Effector memory CD8-positive, alpha-beta T cell (primary cell): ENCODE data around the gene NFATC1.

Experiments used
- ATAC-seq: fragments of 150-1000 bp; cut with Tn5 transposase; replicated peaks from 2 replicates; pipeline ENCODE4 v1.10.0; 2021; ENCODE audit warnings: mild to moderate bottlenecking, moderate library complexity
- DNase-seq, 3 experiments: peaks; one replicate each; pipeline ENCODE4 v3.0.0; 2021
- H3K27ac Mint-ChIP-seq, 2 donors: one replicate each; pipeline ENCODE4 v1.8.0; 2022; ENCODE audit warnings: mild to moderate bottlenecking in 2 of 2, mixed read lengths in 2 of 2, moderate library complexity in 2 of 2
- H3K27me3 Mint-ChIP-seq, 2 donors: one replicate each; pipeline ENCODE4 v1.8.0; 2022; ENCODE audit warnings: mixed read lengths in 2 of 2
- H3K36me3 Mint-ChIP-seq: one replicate; pipeline ENCODE4 v1.8.0; 2022; ENCODE audit warnings: mild to moderate bottlenecking, moderate library complexity, mixed read lengths; ENCODE audit not compliant: insufficient read depth
- H3K4me1 Mint-ChIP-seq, 2 donors: one replicate each; pipeline ENCODE4 v1.8.0; 2022; ENCODE audit warnings: low read depth in 2 of 2, mixed read lengths in 2 of 2
- H3K4me3 Mint-ChIP-seq, 2 donors: one replicate each; pipeline ENCODE4 v1.8.0; 2022; ENCODE audit warnings: mild to moderate bottlenecking in 2 of 2, mixed read lengths in 2 of 2, moderate library complexity in 2 of 2
- H3K9me3 Mint-ChIP-seq, 2 donors: one replicate each; pipeline ENCODE4 v1.8.0; 2022; ENCODE audit warnings: mixed read lengths in 2 of 2

The NFATC1 gene

DNA sequence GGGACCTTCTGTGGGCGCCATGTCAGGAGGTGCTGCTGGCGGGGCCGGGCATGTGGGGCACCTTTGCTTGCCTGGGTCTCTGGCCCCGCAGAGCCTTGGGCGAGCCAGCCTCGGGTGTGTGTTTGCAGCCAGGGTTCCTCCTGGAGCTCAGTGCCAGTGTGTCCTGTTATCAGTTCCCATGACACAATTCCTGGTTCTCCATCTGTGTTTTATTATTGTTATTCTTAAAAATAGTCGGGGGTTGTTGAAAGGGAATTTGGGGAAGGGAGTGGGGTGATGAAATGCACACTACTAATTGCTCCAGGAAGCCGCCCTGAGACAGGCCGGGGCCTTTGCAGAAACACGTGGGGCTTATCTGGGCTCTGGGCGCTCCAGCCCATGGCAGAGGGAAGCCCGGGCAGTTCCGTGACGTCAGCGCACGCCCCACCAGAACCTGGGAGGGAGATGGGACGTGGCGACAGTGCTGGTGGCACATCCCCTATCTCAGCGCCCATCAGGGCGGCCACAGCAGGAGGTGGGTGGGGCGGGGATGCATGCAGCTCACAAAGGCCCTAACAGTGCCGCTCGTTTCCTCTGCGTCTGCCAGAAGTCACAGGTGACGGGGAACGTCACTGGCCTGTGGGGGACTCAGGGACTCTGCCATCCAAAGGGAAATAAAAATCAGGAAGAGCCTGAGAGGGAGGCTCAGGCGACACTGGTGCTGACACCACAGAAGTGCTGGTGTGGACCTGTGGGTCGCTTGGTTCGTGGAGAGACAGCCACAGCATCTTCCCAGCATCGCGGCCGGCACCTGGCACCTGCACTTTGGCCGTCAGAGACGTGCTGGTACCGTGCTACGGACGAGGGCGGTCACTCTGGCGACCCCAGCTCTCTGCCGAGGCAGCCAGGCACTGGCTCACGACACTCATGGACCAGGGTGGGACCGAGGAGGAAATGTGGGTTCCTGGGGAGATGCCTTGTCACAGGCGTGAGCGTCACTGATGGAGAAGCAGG is 131.0 kb downstream of the NFATC1 start:
- Mint-ChIP-seq H3K4me1 (peaks cover 35 to 41% of the 10 kb centered on the region in 2 donors), H3K27me3 (no peaks in the 10 kb centered on the region), H3K36me3 (peaks cover 39% of the 10 kb centered on the region), H3K9me3 (no peaks in the 10 kb centered on the region), H3K4me3 (no peak overlapping the region), H3K27ac (no peak overlapping the region)
- ATAC-seq (no peak), DNase-seq (no peak)

DNA sequence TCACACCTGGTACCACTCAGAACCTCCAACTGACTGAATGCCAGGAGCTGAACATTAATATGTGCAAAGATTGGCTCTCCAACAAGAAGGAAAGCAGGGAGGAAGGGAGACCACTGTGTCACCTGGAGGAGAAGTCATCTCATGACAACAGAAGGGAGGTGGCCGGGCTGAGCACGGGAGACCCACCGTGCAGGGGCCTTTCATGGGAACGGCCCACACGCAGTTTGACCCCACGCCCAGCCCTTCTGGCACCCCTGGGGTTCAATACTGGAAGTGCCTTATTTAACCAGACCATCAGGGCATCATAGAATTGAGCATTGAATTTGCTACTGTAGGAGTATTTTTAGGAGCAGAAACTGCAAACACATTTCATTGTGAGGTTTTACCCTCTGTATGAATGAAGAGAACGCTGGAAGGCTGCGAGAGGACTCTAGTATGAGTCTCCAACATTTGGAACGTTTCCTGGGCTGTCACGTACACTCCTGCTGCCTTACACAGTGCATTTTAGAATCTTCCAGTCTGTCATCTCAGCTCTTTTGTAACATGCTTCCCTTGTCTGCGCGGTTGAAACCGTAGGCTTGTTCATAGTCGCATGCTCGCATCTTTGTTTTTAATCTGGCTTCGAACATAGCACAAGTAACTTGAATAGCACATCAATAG is 132.1 kb downstream of the NFATC1 start:
- no peaks in the 10 kb centered on the region for H3K9me3 Mint-ChIP-seq
- ATAC-seq (no peak), DNase-seq (no peak)
- H3K4me3 Mint-ChIP-seq: no peak overlapping the region
- H3K4me1 Mint-ChIP-seq: peaks cover 25 to 32% of the 10 kb centered on the region in 2 donors
- peak overlapping the region in 1 of 2 donors; percentile 41 for H3K27ac Mint-ChIP-seq
- H3K36me3 Mint-ChIP-seq: peaks cover 39% of the 10 kb centered on the region
- H3K27me3 Mint-ChIP-seq: peaks cover 0 to 6% of the 10 kb centered on the region in 2 donors

DNA sequence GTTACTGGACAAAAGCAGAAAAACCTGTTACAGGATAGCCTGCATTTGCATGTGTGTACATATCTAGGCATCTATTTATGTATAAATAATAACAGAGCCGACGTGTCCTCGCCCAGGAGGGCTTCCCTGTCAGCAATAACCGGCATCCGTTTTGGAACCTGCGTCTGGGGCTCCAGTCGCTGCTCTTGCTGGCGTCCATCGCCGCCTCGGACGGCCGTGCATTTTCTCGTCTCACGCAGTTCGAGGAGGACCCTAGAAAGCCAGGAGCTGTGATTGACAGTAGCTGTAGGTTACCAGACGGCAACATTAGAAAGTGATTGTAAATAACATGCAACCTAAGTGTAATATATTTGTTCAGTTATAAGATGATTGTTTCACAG is 132.6 kb downstream of the NFATC1 start:
- Mint-ChIP-seq H3K36me3 (peaks cover 37% of the 10 kb centered on the region), H3K4me1 (peaks cover 20 to 27% of the 10 kb centered on the region in 2 donors)

DNA sequence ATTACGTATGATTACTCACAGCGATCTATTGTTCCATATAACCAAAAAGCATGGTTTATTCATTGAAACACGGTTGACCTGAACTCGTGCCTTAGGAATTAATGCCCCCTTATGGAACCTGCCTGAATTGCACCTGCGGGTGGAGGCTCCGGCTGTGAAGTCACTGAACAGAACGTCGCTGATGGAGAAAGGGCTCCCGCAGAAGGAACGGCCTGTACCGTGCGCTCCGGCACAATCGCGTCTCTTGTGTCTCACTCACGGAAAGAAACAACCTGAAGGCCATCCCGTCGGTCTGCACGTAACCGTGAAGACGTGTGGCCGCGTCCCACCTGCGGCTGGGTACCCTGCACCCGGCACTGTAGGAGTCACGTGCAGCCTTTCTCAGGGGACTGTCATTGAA is 133.1 kb downstream of the NFATC1 start:
- ATAC-seq: no peak
- H3K27ac Mint-ChIP-seq: no peak overlapping the region

More for the DNA sequence above, 132.6 kb downstream of the NFATC1 start:
- no peak for ATAC-seq
- H3K4me3 Mint-ChIP-seq: no peak overlapping the region
- no peaks in the 10 kb centered on the region for H3K9me3 Mint-ChIP-seq
- no peak for DNase-seq
- H3K27me3 Mint-ChIP-seq: peaks cover 0 to 10% of the 10 kb centered on the region in 2 donors
- peak overlapping the region in 1 of 2 donors; percentile 41 for H3K27ac Mint-ChIP-seq

DNA sequence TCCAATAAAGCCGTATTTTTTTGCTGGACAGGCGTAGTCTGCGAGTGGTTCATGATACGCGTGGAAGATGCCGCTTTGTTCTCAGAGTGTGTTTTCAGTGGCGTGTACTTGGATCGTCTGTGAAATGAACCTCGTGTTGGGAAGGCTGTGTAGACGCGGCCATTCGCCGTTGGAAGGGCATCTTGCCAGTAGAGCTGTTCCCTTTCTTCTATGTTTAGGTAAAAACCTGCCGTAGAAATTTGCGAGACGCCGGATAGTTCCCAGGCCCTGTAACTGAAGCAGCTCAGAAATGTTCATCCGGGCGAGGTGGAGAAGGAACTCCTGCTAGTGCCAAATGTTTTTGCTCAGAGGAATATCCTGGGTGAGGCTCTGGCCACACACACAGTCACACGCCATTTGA is 133.6 kb downstream of the NFATC1 start:
- Mint-ChIP-seq H3K27me3 (peaks cover 0 to 10% of the 10 kb centered on the region in 2 donors), H3K36me3 (peaks cover 30% of the 10 kb centered on the region), H3K4me1 (peaks cover 12 to 19% of the 10 kb centered on the region in 2 donors), H3K9me3 (no peaks in the 10 kb centered on the region), H3K27ac (no peak overlapping the region), H3K4me3 (no peak overlapping the region)
- ATAC-seq (no peak), DNase-seq (no peak)

More for the DNA sequence above, 133.1 kb downstream of the NFATC1 start:
- peak; percentile 67 to 81 (median 67) for DNase-seq
- peaks cover 0 to 10% of the 10 kb centered on the region in 2 donors for H3K27me3 Mint-ChIP-seq
- peaks cover 32% of the 10 kb centered on the region for H3K36me3 Mint-ChIP-seq
- H3K9me3 Mint-ChIP-seq: no peaks in the 10 kb centered on the region
- peaks cover 14 to 21% of the 10 kb centered on the region in 2 donors for H3K4me1 Mint-ChIP-seq
- no peak overlapping the region for H3K4me3 Mint-ChIP-seq

DNA sequence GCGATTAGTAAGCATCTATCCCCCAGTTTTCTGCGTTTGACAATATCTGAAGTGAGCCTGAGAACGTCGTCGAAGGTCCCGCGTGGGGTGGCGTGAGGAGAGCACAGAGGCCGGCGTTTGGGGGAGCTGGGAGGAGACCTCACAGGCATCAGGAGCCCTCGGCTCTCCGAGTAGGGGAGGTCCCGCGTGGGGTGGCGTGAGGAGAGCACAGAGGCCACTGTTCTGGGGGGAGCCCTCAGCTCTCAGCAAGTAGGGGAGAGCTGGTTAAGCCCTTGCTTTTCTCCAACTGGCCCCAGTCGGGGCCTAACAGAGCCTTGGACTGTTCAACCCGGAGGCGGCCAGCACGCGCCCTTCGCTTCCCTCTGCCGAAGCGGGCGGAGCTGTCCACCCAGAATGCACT is 134.3 kb downstream of the NFATC1 start:
- Mint-ChIP-seq H3K4me1 (peaks cover 6 to 13% of the 10 kb centered on the region in 2 donors), H3K9me3 (no peaks in the 10 kb centered on the region), H3K36me3 (peaks cover 29% of the 10 kb centered on the region), H3K27me3 (peaks cover 0 to 10% of the 10 kb centered on the region in 2 donors), H3K27ac (no peak overlapping the region), H3K4me3 (no peak overlapping the region)
- DNase-seq: no peak
- no peak for ATAC-seq

DNA sequence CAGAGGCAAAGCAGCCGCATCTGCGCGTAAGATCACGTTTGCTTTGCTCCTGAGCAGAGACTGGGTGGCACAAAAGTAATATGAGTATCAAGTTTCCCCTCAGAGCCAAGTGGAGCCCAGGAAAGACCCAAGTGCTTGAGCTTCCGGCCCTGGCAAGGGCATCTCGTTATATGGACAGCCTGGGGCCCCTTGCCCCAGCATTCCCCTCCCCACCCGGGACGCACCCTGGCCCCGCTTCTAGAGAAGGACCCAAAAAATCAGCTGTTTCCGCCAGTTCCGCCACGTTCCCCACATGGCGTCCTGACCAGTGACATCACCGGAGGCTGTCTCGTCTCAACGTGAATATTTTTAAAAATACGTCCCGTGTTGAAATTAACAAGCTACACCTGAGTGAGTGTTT is 135.1 kb downstream of the NFATC1 start:
- H3K4me3 Mint-ChIP-seq: no peak overlapping the region
- ATAC-seq (no peak), DNase-seq (no peak)
- H3K9me3 Mint-ChIP-seq: no peaks in the 10 kb centered on the region
- peaks cover 1 to 8% of the 10 kb centered on the region in 2 donors for H3K4me1 Mint-ChIP-seq
- H3K27me3 Mint-ChIP-seq: peaks cover 0 to 10% of the 10 kb centered on the region in 2 donors
- H3K27ac Mint-ChIP-seq: no peak overlapping the region
- peaks cover 28% of the 10 kb centered on the region for H3K36me3 Mint-ChIP-seq

DNA sequence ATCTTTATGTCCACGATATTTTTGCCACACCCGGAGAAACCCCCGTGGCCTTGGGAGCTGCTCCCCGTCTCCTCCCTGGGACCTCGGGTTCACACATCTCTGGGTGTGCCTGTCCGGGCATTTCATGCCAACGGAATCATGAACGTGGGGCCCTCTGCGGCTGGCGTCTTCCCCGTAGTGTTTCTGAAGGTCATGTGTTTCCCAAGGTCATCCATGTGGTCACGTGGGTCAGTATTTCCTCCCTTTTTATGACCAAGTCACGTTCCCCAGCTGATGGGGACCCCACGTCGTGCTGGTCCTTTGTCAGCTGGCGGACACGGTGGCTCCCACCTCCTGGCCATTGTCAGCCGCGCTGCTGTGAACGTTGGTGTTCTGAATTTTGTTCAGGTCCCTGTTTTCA is 135.7 kb downstream of the NFATC1 start:
- H3K27ac Mint-ChIP-seq: no peak overlapping the region
- ATAC-seq: no peak
- no peak for DNase-seq
- H3K36me3 Mint-ChIP-seq: peaks cover 23% of the 10 kb centered on the region
- peaks cover 0 to 10% of the 10 kb centered on the region in 2 donors for H3K27me3 Mint-ChIP-seq
- peaks cover 0 to 5% of the 10 kb centered on the region in 2 donors for H3K4me1 Mint-ChIP-seq
- H3K9me3 Mint-ChIP-seq: no peaks in the 10 kb centered on the region
- no peak overlapping the region for H3K4me3 Mint-ChIP-seq

DNA sequence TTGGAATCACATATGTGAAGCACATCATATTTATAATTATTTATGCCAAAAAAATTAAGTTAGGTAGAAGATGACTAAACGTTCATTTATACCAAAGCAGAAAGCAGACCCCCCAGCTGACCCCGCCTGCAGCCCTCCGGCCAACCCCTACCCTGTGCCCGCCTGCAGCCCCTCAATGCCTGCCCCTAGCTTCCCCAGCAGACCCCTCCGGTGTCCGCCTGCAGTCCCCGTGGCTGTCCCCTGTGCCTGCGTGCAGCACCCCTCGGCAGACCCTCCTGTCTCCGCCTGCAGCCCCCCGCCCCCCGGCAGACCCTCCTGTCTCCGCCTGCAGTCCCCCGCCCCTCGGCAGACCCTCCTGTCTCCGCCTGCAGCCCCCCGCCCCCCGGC is 136.2 kb downstream of the NFATC1 start:
- H3K36me3 Mint-ChIP-seq: peaks cover 23% of the 10 kb centered on the region
- peaks cover 0 to 5% of the 10 kb centered on the region in 2 donors for H3K4me1 Mint-ChIP-seq
- ATAC-seq (no peak), DNase-seq (no peak)
- peaks cover 0 to 10% of the 10 kb centered on the region in 2 donors for H3K27me3 Mint-ChIP-seq
- H3K9me3 Mint-ChIP-seq: no peaks in the 10 kb centered on the region
- no peak overlapping the region for H3K27ac Mint-ChIP-seq
- H3K4me3 Mint-ChIP-seq: no peak overlapping the region

DNA sequence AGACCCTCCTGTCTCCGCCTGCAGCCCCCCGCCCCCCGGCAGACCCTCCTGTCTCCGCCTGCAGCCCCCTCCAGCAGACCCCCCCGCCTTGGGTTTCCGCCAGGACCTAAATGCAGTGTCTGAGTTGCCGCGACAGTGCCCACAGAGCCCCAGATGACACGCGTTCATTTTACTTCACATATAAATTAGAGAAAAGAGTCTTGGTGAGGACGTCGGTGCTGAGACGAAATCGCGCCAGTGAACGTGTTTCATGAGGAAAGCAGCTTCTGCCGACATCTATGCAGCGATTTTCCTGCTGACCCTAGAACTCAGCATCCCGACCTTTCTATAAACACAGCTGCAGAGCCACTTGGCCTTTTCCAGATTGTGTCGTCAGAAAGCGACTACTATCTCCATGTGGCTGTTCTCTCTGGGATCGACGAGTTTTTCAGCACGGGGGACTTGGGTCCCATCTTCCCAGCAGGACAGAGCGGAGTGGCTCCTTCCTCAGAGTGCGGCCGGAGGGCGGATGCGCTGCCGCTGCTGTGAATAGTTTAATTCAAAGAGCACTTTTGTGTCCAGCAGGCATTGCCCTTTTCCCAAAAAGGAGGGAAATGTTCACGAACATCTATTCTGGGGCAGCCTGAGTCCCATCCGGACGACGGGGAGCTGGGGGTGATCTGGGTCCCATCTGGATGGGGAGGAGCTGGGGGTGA is 136.7 kb downstream of the NFATC1 start:
- no peak overlapping the region for H3K27ac Mint-ChIP-seq
- DNase-seq: no peak
- H3K4me1 Mint-ChIP-seq: peaks cover 0 to 5% of the 10 kb centered on the region in 2 donors
- H3K36me3 Mint-ChIP-seq: peaks cover 23% of the 10 kb centered on the region
- no peak overlapping the region for H3K4me3 Mint-ChIP-seq
- peaks cover 0 to 10% of the 10 kb centered on the region in 2 donors for H3K27me3 Mint-ChIP-seq
- H3K9me3 Mint-ChIP-seq: no peaks in the 10 kb centered on the region
- no peak for ATAC-seq

DNA sequence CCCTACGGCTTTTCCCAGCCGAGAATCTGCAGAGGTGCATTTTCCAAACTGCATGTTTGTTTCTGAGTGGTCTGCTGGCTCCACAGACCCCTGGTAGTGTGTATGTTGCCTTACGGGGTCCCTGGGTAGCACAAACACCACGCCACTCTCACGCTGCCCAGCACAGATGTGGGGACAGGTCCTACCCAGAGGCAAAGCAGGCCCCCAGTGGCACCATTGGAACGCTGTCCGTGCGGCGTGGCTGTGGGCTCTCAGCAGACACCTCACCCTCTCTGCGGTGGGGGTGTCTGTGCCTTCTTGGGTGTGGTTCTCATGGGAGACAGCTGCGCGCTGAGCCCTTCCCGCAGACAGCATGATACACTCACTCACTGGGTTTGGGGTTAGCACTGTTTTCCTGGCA is 137.4 kb downstream of the NFATC1 start:
- no peak overlapping the region for H3K27ac Mint-ChIP-seq
- DNase-seq: no peak
- no peak for ATAC-seq
- H3K36me3 Mint-ChIP-seq: peaks cover 18% of the 10 kb centered on the region
- H3K9me3 Mint-ChIP-seq: no peaks in the 10 kb centered on the region
- peaks cover 0 to 10% of the 10 kb centered on the region in 2 donors for H3K27me3 Mint-ChIP-seq
- no peak overlapping the region for H3K4me3 Mint-ChIP-seq
- peaks cover 0 to 5% of the 10 kb centered on the region in 2 donors for H3K4me1 Mint-ChIP-seq

DNA sequence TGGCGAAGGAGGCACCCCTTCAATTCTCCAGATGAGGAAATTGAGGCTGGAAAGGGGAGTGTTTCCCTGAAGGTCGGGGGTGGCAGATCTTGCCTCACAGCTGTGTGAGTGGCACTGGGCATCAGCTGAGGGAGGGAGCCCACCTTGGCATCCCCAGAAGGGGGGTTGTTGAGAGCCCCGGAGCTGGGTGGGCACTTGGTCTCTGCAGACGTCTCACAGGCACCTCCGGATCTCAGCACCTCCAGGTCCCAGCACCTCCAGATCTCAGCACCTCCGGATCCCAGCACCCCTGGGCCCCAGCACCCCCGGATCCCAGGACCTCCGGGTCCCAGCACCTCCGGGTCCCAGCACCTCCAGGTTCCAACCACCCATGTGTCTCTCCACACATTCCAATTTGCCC is 137.9 kb downstream of the NFATC1 start:
- DNase-seq (no peak), ATAC-seq (no peak)
- H3K4me1 Mint-ChIP-seq: peaks cover 0 to 4% of the 10 kb centered on the region in 2 donors
- H3K27me3 Mint-ChIP-seq: peaks cover 0 to 10% of the 10 kb centered on the region in 2 donors
- no peak overlapping the region for H3K4me3 Mint-ChIP-seq
- no peaks in the 10 kb centered on the region for H3K9me3 Mint-ChIP-seq
- no peak overlapping the region for H3K27ac Mint-ChIP-seq
- H3K36me3 Mint-ChIP-seq: peaks cover 16% of the 10 kb centered on the region

DNA sequence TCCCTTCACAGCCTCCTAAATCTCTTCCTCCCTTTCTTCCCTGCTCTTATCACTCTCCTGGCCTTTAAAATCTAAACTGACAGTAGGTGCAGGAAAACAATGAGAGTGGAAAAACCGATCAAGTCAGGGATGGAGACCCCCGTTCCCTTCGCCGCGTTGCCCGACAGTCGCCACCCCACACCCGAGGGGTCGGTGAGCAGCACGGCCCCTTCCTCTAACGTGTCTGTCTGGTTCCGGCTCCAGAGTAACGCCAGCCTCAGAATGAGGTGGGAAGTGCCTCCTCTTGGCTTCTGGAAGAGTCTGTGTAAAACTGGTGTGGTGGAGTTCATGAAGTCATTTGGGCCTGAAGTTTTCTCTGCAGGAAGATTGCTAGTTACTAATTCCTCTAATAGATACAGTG is 138.6 kb downstream of the NFATC1 start:
- no peaks in the 10 kb centered on the region for H3K9me3 Mint-ChIP-seq
- DNase-seq (no peak), ATAC-seq (no peak)
- peaks cover 9% of the 10 kb centered on the region for H3K36me3 Mint-ChIP-seq
- no peak overlapping the region for H3K27ac Mint-ChIP-seq
- peaks cover 0 to 10% of the 10 kb centered on the region in 2 donors for H3K27me3 Mint-ChIP-seq
- no peak overlapping the region for H3K4me3 Mint-ChIP-seq
- no peaks in the 10 kb centered on the region for H3K4me1 Mint-ChIP-seq
